AML-193 (cell line): Measurements from ENCODE around the gene ZYG11B.
"Not testable (repeated sequence)": the region's sequence is repeated elsewhere in the genome, so short reads cannot be mapped to it uniquely, and the experiment has no call there.

Source experiments
- DNase-seq, 2 experiments: peaks; one replicate each; lab custom pipeline; 2025; lab: John Stamatoyannopoulos, UW

ZYG11B gene

DNA sequence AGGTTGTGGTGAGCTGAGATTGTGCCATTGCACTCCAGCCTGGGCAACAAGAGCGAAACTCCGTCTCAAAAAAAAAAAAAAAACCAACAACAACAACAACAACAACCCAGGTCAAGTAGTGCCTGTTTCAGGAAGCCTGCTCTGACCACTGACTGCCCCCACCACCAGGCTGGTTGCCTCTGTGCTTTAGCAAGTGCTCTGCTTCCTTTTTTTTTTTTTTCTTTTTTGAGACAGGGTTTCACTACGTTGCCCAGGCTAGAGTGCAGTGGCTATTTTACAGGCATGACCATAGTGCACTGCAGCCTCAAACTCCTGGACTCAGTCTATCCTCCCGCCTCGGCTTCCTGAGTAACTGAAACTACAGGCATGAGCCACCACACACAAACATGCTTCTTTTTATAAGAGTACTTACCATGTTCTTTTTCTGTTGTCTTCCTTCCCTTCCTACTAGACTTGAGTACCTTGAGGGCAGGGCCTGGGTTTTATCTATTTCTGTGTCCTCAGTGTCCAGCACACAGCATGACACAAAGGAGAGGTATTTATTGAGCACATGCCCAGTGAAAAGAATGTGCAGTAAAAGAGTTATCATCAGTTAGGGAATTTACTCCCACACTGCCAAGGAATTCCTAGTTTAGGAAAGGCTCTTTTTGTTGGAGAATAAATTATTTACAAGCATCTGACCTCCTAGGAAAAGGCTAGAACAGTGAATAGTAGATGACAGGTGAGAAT, 18.2 kb upstream of the ZYG11B start:
- DNase-seq, result peak in 1 of 2 experiments; percentile 20

DNA sequence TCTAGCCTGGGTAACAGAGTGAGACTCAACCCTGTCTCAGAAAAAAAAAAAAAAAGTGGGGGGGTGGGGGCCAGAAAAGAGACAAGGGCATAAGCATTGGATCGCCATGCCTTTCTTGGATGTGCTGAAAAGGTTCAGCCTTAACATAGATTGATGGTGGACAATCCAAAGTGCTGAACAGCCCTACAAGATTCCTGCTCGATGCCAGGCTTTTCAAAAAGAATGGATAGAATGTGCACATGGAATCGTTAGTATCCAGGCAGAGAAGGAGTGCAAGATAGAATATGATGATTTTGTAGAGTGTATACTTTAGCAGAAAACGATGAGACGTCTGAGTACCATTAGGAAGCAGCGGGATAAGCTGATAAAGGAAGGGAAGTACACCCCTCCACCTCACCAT, 17.2 kb upstream of the ZYG11B start:
- DNase-seq, result no peak

DNA sequence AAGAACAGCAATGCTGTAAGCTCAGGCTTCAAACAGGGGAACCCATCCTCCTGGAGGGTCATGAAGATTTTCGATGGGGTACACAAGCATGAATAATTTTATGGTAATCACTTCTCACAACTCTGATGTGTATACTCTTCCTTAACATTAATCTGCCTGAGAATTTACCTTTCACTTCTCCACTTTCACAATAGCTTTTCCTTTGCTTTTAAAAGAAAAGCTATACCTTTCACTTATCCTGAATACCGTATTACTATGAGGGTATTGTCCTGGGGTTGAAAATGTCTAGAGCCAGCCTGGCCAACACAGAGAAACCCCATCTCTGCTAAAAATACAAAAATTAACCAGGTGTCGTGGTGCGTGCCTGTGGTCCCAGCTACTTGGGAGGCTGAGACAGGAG, 12.7 kb upstream of the ZYG11B start:
- DNase-seq, result no peak

DNA sequence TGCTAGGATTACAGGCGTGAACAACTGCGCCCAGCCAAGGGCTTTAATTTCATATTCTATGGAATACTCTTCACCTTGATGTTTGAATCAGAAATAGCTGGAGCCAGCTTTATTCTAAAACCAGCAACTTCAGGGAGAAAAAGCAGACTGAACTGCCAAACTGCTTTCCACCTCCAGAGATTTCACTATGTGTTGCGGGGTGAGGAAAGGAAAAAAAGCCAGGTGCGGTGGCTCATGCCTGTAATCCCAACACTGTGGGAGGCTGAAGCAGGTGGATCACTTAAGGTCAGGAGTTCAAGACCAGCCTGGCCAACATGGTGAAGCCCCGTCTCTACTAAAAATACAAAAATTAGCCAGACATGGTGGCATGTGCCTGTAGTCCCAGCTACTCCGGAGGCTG, 11.0 kb upstream of the ZYG11B start:
- DNase-seq, result not testable (repeated sequence)

DNA sequence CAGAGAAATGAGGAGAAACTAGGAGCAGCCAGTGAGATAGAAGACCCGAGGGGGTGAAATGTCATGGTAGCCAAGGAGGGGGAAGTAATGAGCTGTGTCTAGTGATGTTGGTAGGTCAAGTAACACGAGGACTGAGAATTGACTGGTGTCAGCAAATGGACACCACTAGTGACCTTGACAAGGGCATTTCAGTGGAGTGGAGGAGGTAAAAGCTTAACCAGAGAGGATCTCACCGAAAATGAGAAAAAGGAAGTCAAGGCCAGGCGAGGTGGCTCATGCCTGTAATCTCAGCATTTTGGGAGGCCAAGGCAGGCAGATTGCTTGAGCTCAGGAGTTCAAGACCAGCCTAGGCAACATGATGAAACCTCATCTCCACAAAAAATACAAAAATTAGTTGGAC, 3.0 kb upstream of the ZYG11B start:
- no peak for DNase-seq

DNA sequence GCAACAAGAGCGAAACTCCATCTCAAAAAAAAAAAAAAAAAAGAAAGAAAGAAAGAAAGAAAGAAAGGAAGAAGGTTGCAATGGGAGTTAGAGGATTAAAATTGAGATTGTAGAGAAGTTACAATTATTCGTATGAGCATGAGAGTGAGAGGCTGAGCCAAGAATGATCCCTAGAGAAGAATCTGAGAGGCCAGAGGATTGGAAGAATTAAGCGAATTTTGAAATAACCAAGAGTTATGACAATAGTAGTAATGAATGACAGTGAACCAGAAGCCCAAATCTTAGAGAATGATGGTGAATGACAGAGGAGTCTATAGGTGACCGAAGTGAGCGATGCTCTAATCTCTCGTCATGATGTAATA, 369 bp upstream of the ZYG11B start:
- DNase-seq, result no peak

DNA sequence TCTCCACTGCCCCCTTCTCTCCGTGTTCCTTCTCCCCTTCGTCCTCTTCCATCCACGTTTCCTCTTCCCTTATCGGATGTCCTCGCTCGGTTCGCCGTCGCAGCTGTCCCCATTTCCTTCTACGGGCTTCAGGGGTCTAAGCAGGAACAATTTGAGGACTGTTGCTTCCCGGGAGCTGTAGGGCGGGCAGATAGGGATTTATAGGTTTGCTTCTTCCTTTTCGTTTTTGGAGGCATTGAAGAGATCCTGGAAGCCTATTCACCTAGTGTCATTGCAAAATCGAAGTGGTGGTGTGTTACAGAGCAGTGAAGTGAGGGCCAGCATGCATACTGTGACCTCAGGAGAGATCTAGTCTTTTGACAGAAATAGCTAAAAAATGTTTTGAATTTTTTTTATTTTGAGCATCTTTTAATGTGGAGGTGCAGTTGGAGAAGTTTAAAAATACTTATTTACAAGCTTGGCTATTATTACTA, 897 bp downstream of the ZYG11B start:
- peak; percentile 14 to 33 for DNase-seq

DNA sequence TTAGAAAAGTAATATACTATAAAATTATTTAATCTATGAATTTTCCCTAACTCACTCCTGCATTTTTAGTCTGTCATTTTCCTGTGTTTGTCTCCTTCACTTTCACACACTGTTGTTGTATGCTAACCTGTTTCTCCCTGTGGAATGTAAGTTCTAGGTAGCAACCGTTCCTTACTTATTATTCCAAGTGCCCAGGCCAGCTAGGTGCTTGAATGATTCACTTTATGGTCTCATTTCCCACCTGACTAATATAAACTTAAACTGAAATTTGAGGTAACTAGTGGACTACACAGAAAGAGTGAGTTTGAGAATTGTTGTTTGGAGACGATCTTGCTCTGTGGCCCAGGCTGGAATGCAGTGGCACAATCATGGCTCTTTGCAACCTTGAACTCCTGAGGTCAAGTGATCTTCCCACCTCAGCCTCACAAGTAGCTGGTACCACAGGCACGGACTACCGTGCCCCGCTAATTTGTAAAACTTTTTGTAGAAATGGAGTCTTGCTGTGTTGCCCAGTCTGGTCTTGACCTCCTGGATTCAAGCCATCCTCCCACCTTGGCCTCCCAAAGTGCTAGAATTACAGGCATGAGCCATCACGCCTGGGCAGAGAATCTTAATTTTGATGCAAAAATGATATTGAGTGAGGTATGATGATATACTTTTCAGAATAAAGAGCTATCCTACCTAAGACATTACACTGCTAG, 1.9 kb downstream of the ZYG11B start:
- DNase-seq, result no peak

DNA sequence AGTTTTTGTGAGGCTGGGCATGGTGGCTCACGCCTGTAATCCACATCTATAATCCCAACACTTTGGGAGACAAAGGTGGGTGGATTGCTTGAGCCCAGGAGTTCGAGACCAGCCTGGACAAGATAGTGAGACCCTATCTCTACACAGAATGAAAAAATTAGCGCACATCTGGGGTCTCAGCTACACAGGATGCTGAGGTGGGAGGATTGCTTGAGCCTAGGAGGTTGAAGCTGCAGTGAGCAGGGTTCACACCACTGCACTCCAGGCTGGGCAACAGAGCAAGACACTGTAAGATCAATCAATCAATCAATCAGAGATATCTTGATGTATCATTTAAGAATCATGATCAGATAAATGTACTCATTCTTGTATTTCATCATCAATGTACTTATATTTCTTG, 7.1 kb downstream of the ZYG11B start:
- DNase-seq, result no peak

DNA sequence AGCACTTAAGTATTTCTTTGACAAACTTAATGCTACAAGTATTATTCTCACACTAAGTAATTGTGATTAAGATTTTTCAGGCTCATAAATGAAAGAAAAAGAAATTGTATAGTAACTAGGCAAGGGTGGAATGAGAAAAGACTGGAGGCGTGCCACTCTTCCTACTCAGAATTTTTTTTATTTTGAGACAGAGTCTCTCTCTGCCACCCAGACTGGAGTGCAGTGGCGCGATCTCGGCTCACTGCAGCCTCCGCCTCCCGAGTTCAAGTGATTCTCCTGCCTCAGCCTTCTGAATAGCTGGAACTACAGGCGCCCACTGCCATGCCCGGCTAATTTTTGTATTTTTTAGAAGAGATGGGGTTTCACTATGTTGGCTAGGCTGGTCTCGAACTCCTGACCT, 9.1 kb downstream of the ZYG11B start:
- DNase-seq, result not testable (repeated sequence)

DNA sequence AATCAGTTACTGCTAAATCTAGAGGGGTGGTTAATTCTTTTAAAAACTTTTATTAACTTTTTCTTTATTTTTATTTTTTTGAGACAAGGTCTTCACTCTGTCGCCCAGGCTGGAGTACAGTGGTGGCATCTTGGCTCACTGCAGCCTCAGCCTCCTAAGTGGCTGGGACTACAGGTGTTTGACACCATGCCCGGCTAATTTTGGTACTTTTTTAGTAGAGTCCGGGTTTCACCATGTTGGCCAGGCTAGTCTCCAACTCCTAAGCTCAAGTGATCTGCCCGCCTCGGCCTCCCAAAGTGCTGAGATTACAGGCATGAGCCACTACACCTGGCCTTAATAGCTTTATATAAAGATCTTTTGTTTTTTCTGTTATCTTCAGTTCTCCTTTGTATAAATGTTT, 11.9 kb downstream of the ZYG11B start:
- DNase-seq, result no peak

DNA sequence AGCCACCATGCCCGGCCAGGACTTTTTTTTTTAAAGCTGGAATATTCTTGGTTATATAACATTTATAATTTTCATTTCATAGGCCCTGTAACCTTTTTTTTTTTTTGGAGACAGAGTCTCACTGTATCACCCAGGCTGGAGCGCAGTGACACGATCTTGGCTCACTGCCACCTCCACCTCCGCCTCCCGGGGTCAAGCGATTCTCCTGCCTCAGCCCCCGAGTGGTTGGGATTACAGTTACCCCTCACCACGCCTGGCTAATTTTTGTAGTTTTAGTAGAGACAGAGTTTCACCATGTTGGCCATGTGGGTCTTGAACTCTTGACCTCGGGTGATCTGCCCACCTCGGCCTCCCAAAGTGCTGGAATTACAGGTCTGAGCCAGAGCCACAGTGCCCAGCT, 12.6 kb downstream of the ZYG11B start:
- DNase-seq, result no peak

DNA sequence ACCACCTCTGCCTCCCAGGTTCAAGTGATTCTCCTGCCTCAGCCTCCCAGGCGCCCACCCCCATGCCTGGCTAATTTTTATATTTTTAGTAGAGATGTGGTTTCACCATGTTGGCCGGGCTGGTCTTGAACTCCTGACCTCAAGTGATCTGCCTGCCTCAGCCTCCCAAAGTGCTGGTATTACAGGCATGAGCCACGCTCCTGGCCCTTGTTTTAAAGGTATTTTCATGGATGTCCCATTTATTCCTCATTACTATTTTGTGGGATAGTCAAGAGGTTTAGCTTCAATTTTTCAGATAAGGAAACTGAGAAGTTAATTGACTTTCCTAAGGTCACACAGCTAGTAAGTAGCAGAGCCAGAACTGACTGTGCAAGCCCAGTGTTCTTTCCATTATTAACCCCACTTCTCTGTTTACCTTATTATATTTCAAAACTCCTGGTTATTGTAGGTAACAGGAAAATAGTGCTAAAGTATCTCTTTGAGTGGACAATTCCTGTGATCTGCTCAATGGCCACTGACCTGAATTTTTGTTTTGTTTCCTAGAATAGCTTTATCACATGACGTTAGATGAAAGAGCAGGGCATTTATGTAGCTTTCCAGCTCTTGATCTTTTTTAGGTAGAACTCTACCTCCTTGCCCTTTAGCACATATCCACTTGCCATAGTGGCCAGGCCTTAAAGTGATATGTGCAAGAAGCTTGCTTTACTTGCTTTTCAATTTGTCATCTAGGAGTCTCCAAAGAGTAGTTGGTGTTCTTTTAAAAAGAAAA, 13.6 kb downstream of the ZYG11B start:
- DNase-seq, result no peak

DNA sequence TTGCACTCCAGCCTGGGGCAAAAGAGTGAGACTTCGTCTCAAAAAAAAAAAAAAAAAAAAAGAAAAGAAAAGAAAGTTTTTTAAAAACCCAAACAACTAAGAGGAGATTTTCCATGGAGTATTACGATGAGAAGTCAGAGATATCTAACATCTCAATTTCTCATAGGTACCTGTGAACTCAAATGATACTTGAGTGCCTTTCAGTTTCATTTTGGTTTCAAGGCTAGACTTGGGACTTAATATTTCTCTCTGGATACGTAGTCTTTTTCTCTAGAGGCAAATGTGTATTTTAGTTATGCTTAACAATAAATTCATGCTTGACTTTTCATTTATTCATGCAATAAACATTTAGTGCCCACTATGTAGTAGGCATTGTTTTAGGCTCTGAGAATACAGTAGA, 15.0 kb downstream of the ZYG11B start:
- DNase-seq, result no peak

DNA sequence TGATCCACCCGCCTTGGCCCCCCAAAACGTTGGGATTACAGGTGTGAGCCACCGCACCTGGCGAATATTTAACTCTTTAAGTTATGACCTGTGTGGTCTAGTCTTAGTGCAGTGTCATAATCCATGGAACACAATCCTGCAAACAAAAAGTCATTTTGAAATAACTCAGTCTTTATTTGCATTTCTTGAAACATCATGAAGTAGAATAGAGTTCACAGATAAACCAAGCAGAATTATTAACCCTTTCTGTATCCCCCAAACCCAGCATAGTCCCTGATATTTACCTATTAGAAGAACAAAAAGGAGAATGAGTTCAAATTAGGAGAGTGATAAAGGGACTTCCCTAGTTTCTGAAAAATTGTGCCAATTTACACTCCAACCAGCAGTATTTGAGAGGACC, 19.9 kb downstream of the ZYG11B start:
- DNase-seq, result no peak

DNA sequence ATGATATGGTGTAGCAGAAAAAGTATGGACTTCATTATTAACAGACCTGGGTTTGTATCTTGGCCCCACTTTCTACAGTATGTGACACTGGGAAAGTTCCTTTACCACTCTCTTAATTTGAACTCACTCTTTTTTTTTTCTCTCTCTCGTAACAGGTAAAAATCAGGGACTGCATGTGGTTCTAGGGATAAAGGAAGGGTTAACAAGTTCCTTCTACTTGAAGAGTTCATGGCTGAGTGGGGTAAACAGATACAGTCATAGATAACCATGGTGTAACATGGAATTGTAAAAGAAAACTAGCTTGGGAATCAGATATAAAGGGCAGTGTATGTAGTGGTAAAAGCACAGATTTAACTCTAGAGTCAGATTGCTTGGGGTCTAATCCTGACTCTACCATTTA, 21.2 kb downstream of the ZYG11B start:
- no peak for DNase-seq

DNA sequence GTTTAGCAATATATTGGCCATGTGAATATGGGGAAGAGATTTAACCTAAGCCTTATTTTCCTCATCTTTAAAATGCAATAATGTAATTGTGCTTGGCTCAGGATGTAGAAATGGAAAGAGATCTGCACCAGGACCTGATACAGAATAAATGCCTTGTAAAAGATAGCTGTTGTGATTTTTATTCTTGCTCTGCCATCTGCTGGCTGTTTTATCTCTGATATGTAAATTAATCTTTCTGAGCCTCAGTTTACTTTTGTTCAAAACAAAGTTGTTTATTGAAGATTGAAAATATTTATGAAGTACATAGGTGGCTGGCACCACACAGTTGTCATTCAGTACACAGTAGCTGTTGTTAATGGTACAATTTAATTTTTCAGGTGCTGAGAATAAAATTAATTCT, 21.9 kb downstream of the ZYG11B start:
- DNase-seq, result peak in 1 of 2 experiments; percentile 4

DNA sequence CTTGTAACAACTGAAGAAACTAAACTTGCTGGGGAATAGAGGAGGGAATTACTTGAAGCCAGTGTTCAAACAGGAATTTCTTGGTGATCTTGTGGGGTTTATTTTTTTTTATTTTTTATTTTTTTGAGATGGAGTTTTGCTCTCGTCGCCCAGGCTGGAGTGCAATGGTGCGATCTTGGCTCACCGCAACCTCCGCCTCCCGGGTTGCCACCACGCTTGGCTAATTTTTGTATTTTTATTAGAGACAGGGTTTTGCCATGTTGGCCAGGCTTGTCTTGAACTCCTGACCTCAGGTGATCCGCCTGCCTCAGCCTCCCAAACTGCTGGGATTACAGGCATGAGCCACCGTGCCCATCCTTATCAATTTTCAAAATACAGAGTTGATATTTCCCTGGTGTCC, 23.2 kb downstream of the ZYG11B start:
- DNase-seq, result not testable (repeated sequence)

DNA sequence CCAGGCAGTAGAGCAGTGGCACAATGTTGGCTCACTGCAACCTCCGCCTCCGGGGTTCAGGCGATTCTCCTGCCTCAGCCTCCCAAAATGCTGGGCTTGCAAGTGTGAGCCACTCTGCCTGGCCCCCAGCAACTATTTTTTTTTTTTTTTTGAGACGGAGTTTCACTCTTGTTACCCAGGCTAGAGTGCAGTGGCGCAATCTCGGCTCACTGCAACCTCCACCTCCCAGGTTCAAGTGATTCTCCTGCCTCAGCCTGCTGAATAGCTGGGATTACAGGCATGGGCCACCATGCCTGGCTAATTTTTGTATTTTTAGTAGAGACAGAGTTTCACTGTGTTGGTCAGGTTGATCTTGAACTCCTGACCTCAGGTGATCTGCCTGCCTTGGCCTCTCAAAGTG, 23.9 kb downstream of the ZYG11B start:
- DNase-seq, result not testable (repeated sequence)

DNA sequence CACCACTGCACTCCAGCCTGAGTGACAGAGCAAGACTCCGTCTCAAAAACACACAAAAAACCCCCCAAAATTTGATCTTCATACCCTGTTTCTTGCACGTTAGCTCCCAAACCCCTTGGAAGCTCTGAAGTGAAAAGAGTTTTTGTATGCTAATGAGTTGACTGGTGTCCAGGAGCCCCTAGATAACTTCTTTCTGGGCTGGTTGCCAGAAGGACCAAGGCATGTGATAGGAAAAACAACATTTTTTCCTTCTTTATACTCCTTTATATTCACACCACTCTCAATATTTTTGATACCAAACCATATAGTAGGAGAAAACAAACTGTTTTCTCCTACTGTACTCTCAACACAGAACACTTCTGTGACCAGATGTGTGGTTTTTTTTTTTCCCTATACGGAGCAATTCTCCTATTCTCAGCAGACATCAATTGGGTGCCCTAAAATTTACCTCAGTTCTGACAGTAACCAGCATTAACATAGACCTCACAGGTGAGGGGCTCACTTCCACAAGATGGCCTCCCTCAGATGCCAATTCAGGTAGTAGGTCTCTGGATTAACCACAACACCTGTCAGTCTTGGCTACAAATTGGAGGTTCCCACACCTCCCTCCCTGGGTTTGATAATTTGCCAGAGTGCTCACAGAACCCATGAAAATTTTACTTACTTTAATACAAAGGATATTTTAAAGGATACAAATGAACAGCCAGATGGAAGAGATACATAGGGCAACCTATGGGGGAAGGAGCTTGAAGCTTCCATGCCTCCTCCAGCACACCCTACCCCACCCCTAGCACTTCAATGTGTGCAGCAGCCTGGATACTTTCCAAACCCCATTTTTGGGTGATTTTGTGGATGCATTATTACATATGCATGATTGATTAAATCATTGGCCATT, 25.6 kb downstream of the ZYG11B start:
- DNase-seq, result no peak

DNA sequence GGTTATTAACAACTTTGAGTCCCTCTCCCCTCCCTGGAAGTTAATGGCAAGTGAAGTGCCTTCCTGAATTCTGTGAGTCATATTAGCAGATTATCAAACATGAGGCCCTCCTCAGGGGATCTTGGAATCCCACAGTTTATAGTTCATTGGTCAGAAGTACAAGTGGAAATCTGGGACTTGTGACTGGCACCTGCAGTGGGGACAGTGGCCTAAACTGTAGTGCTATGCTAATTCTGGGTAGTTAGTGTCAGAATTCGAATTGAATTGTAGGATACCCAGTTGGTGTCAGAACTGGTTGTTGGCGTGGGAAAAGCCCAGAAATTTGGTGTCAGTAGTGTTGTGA, 26.2 kb downstream of the ZYG11B start:
- DNase-seq, result no peak

DNA sequence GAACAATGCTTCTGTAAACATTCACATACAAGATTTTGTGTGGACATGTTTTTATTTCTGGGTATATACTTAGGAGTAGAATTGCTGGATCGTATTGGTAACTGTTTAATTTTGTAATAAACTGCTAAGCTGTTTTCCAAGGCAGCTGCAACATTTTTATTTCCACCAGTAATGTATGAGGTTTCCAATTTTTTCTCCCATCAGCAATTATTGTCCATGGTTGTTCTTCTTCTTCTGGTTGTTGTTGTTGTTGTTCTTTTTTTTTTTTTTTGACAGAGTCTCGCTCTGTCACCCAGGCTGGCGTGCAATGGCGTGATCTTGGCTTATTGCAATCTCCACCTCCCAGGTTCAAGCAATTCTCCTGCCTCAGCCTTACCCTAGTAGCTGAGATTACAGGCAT, 26.9 kb downstream of the ZYG11B start:
- DNase-seq, result no peak
